ENCODE results near the gene P3H2. TPM values are rescaled to one million over a fixed set of nuclear protein-coding genes. Genes with fewer than 3 reads are reported as not detected.
A peak's percentile ranks its signal among the peaks of the same experiment; 100 is the strongest.

The P3H2 gene
- total RNA-seq, 1 donor from 2014 or later = 61.9 TPM

GRCh38 chr3:190121383-190121782 is 686 bp upstream of the P3H2 start:
- Histone ChIP-seq H3K9me3 (no peaks in the 10 kb centered on the region), H3K4me1 (peaks cover 15% of the 10 kb centered on the region), H3K4me3 (peak overlapping the region; percentile 69), H3K27ac (peak overlapping the region; percentile 78), H3K27me3 (ENCODE audit: low read depth) (peaks cover 15% of the 10 kb centered on the region), H3K36me3 (no peaks in the 10 kb centered on the region)
- intact Hi-C loops (cut with DNase I) = no loop called here
- TF ChIP-seq CTCF (IDR thresholded peaks at IDR 0.05) = no peak
- ATAC-seq (no peak), DNase-seq (no peak)

DNA sequence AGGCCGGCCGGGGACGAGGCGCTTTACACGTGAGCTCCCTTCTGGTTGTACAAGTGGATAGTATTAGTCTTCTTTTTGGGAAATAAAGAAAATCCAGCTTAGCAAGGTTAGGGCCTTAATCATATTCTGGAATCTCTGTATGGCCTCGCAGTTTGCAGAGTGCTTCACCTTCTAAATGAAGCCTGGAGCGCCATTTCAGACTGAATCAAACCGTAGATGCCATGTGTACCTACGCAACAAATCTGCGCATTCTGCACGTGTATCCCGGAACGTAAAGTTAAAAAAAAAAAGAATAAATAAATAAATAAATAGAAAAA is 322 bp upstream of the P3H2 start:
- H3K4me3 ChIP-seq = peak overlapping the region; percentile 69
- TF ChIP-seq CTCF (IDR thresholded peaks at IDR 0.05) = no peak
- H3K9me3 ChIP-seq = no peaks in the 10 kb centered on the region
- peaks cover 15% of the 10 kb centered on the region for H3K4me1 ChIP-seq
- H3K27ac ChIP-seq = peak overlapping the region; percentile 78
- intact Hi-C loops (cut with DNase I) = no loop called here
- no peak for ATAC-seq
- no peak for DNase-seq
- peaks cover 15% of the 10 kb centered on the region for H3K27me3 ChIP-seq (ENCODE audit: low read depth)
- H3K36me3 ChIP-seq = no peaks in the 10 kb centered on the region

- Histone ChIP-seq H3K9me3 (no peaks in the 10 kb centered on the region), H3K27me3 (ENCODE audit: low read depth) (peaks cover 15% of the 10 kb centered on the region), H3K27ac (peak overlapping the region; percentile 78), H3K4me1 (peaks cover 15% of the 10 kb centered on the region), H3K36me3 (no peaks in the 10 kb centered on the region), H3K4me3 (peak overlapping the region; percentile 69)
- intact Hi-C loops (cut with DNase I) = no loop called here
- no peak for DNase-seq
- TF ChIP-seq CTCF (IDR thresholded peaks at IDR 0.05) = no peak
- no peak for ATAC-seq
These were observed 1.0 kb downstream of the P3H2 start for GRCh38 chr3:190119461-190120268.

DNA sequence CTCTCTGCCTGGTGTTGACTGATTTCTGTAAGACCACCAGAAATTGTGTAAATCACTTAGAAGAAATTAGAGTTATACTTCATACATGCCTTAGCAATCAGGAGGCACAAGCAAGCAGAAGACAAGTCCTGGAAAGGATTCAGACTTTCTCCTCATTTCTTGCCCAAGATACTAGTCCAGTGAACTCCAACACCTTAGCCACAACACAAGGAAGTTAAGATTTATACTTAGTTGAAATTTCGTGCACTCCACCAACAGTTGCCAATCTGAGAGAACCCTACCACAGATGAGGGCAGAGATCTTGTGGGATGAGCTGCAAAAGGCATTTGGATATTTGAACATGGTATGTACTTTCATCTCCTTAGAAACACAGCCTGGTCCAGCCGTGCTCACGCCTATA is 2.3 kb downstream of the P3H2 start:
- H3K4me3 ChIP-seq = peak overlapping the region; percentile 40

DNA sequence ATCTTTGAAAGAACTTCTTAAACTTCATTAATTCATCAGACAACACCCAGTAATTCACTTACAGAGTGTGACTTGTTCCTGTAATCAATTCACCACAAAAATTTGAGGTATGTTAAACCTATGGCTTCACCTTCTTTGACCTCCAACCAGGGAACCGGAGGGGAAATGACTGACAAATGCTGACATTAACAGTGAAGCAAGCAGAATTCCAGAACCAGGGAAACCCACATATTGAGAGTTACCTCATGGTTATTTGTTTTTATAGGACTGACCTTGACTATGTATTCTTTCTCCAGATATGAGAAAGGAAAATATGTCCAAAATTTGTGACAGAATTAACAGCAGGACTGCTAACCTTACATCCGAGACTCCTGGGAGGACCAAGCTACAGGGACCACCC is 2.7 kb downstream of the P3H2 start:
- Histone ChIP-seq H3K9me3 (no peaks in the 10 kb centered on the region), H3K27ac (no peak overlapping the region), H3K36me3 (no peaks in the 10 kb centered on the region), H3K4me3 (peak overlapping the region; percentile 40), H3K27me3 (ENCODE audit: low read depth) (peaks cover 15% of the 10 kb centered on the region), H3K4me1 (peaks cover 15% of the 10 kb centered on the region)
- intact Hi-C loops (cut with DNase I) = no loop called here
- no peak for TF ChIP-seq CTCF (IDR thresholded peaks at IDR 0.05)
- ATAC-seq = no peak
- DNase-seq = no peak

More for the DNA sequence above, 2.3 kb downstream of the P3H2 start:
- no peak for TF ChIP-seq CTCF (IDR thresholded peaks at IDR 0.05)
- DNase-seq (no peak), ATAC-seq (no peak)
- H3K27me3 ChIP-seq (ENCODE audit: low read depth) = peaks cover 15% of the 10 kb centered on the region
- intact Hi-C loops (cut with DNase I) = no loop called here
- H3K27ac ChIP-seq = no peak overlapping the region
- H3K36me3 ChIP-seq = no peaks in the 10 kb centered on the region
- H3K9me3 ChIP-seq = no peaks in the 10 kb centered on the region
- peaks cover 15% of the 10 kb centered on the region for H3K4me1 ChIP-seq

Measured in lower lobe of right lung (tissue), 2 donors.